ENCODE results near the gene MAL.

Gene MAL

DNA sequence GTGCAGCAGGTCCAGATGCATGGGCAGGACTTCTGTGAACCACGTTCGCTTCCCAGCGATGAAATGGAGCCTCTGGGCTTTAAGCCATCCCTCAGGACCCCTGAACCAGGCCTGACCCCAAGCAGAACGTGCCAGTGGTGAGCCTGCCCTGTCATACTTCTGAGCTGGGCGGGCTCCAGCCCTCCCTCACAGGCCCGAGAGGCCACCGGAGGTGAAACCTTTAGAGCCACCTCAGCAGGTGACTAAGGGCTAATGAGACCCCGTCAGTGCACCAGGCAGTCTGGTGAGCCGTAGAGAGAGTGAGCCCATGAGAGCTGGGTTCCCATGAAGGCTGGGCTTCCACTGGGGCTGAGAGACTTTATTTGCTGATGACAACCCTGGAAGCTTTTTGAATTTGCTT, 8.9 kb upstream of the MAL start:
- DNase-seq (ENCODE audit: low spot score) = no peak

DNA sequence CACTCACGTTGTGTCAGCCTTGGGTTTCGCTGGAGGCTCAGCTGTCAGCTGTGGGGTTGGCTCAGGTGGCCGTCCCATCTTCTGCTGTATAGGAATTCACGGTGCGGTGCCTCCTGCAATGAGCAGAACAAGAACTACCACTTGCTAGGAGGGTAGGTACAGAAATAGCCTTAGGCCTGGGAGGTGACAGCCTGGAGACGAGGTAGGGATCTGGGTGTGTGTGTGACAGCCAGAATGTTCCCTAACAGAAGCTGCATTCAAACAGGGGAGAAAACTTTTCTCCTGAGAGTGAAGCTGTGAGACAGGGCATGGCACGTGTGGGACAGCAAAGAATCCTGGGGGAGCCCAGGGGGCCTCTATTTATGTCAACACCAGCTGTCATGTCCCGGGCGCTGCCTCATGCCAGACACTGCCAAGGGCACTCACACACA, 8.4 kb upstream of the MAL start:
- no peak for DNase-seq (ENCODE audit: low spot score)

DNA sequence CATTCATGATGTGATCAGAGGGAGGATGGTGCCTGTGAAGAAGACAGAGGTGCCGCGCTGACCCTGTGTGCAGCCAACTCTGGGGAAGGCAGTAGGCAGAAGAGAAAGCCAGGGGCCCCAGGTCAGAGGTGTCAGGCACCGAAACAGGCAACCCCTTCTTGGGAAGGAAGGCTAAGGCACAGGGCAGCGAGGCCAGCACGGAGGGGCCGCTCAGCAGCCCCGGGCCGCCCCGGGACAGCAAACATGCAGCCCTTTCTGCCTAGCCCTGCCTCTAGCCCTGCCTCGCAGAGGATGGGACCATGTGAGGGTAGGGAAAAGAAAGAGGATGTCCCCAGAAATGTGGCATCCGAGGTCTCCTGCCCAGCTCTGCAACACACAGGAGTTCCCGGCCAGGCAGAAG, 7.7 kb upstream of the MAL start:
- DNase-seq (ENCODE audit: low spot score) = no peak

DNA sequence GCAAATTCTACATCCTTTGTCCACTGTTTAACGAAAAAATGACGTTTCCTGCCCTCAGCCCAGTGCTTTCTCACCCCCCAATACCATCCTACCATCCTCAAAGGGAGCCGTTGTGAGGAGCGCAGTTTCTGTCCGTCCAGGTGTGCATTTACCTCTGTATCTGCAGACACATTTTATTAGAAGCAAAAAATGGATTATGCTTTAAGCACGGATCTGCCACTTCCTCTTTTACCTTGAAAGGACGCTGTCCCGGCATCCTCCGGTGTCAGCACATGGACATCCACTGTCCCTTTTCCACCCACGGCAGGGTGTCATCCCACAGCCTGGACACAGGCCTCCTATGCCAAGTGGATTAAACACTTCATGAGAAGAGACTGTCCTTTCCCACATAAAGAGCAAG, 7.2 kb upstream of the MAL start:
- no peak for DNase-seq (ENCODE audit: low spot score)

DNA sequence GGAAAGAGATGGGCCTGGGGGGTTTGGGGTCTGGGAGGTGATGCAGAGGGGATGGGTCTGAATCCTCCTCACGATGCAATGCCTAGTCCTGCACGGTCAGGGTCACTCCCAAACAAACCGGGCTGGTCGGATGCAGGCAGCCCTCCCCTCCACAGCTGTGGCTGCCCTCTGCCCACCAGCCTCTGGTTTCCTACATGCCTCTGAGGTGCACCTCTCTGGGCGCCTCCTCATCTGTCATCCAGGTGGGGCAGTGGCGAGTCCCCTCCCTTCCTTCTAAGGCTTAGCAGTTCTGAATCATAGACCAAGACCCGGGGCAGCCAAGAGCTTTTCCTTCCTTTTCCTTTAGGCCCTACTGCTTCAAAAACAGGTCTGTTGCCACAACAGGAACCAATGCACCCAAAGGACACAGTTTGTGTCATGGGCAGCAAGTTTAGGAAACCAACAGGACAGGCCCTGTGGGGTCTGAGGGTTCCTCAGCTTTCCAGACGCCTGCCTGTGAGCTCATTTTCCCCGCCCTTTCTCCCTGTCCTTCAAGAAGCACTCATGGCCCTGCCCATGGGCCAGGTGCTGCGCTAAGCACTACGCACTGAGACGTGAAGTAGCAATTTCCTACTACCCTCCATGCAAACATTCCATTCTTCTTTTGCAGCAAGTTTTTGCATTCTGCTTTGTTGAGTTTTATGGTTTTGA, 6.5 kb upstream of the MAL start:
- DNase-seq (ENCODE audit: low spot score) = no peak

DNA sequence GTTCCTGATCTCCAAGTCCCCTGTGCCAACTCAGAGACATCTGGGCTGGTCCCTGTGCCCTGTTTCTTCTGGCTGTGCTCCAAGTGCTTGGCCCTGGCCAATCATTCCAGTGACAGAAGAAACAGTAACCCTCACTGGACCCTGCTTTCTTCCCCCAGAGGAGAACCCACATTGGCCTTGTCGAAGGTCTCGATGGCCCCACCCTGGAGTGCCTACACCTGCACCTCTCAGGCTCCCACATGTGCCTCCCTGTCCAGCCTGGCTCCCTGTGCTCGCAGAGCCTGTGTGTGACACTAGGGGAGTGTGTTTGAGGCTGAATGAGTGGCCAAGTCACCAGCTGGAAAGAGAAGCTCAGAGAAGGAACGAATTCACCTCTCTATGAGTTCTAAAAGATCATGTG, 5.9 kb upstream of the MAL start:
- no peak for DNase-seq (ENCODE audit: low spot score)

DNA sequence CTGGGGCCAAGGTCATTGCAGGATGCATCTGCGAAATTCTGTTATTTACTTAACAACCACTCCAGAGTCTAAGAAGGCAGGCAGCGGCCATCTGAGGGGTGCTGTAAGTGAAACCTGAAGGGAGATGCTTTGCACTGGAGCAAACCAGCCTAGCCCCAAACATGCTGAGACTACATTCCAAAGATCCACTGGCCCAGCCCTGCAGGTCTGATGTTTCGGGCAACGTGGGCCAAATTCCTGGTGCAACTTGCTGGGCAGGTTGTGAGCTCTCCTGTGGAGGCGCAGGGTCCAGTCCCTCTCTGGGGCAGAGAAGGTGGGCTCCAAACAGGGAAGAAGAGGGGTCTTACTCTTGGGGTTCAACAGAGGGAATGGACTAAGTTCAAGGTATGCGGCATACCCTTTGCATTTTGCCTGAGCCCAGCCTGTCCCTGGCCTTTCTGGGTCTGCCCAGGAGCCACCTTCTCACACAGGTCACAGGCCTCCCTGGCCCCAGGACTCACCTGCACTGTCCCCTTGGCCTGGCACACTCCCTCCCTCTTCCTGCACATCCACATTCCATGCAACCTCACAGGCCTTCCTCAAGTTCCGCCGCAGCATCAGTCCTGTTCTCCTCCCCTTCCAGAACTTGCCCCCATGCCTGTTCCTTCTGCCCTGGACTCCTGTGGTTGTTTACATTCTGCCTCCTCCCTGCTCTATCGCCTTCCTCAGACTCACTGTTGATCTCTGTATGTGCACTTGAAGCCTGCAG, 5.1 kb upstream of the MAL start:
- DNase-seq (ENCODE audit: low spot score) = no peak

DNA sequence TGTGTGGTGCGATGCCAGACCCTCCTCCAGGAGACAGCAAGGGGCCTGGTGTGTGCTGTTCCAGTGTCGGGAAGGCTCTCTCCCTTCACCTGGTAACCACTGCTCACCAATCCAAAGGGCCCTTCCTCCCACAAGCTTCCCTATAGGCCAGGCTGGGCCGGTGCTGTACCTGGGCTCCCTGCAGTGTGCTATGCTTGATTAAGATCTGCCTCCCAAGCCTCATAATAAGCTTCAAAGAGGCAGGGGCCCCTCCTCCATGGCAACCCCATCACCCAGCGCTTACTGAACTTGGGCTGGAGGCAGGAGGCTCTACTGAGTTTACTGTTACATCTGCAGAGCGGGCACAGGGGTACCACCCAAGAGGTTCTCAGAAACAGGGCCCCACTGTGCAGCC, 4.5 kb upstream of the MAL start:
- no peak for DNase-seq (ENCODE audit: low spot score)

DNA sequence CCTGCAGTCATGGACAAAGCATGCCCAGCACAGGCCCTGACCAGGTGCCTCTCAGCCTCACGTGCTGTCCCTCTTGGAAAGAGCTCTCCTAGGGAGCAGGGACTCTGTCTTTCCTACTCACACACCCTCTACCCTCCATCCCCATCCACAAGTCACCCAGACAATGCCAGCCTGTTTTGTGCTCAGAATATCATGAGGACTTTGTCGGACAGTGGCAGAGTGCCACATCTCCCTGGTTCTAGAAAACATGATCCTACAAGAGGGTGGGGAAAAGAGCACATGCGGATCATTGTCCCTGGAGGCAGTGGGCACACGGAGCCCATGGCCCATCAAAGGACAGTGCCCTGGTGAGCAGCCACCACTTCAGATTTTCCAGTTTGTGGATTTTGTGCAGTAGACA, 3.7 kb upstream of the MAL start:
- no peak for DNase-seq (ENCODE audit: low spot score)

DNA sequence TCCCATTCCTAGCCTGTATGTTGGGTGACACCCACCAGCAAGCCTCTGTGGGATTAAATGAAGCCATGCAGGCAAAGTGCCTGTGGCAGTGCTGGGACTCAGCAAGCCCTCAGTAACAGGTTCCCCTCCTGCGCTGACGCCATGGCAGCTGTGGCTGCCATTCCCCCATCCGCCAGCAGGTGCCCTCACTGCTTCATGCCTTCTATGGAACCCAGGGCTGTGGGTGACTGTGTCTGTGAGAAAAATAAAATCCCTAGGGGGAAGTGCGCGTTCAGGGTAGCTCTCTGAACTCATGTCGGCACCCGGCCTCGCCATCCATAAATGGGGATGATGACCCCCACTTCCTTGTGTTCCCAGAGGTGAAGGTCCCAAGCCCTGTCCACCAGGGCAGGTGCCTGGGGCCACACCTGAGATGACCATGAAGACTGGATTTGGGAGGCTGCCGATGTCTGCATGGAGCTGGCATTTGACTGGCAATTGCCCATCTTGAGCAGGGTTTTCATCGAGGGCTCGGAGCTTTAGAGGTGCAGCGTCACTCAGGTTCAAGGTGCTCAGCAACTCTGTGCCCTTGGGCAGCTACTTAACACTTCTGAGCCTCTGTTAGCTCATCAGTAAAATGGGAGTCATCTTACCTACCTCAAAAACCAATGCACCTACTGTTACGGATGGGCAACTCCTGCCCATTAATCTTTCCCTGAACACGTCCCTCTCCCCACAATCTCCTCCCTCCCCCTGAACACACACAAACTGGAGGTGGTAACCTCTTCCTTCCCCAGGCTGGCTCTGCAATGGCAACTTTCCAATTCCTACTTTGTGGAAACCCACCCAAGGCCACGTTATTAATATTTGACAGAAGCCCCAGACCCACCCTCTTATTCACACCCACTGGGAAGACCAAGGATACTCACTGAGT, 2.9 kb upstream of the MAL start:
- DNase-seq (ENCODE audit: low spot score) = peak; percentile 89

DNA sequence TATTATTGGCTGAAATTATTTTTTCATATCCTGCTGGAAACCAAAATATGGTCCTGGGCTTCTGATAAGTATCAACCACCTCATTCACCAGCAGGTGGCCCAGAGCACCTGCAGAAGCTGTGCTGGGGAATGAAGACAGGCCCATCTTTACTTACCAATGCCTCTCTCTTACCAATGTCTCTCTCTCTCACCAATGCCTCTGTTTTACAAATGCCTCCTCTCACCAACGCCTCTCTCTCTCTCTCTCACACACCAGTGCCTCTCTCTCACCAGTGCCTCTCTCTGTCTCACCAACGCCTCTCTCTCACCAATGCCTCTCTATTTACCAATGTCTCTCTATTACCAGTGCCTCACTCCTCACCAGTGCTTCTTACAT, 2.3 kb upstream of the MAL start:
- DNase-seq (ENCODE audit: low spot score) = no peak

DNA sequence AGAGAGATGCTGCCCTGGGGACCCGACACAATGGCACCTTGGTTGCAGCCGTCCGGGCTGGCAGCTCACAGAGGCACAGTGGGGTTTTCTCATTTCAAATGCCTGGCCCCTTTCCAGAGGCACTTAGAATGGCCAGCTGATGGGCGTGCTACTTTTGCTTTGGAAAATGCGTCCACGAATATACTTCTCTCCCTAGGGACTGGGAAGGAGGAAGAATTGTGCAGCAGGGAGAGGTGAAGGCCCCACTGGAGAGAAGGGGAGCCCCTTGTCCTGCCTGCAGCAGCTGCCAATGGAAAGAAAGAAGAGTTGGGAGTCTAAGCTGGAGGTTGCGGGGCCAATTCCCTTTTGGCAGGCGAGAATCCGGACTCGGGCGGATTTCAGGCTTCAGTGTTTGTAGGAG, 1.1 kb upstream of the MAL start:
- no peak for DNase-seq (ENCODE audit: low spot score)

DNA sequence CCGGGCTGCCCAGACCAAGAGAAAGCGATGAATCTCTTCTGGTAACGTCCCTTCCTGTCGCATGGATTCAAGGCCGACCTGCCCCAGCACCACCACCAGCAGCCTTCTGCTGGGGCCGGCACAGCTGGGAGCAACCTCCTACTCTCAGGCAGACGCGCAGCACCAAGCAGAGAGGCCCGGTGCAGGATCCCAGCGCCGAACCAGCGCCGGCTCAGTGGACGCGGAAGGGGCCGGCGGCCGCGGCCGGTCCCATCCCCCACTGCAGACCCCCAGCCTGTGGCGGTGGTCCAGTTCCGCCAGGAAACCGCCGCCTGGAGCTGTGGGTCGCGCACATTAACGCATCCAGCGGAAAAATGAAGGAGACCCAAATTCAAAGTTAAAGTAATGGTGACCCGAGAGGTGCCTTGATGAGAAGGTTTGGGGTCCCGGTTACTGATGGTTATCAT, 525 bp upstream of the MAL start:
- no peak for DNase-seq (ENCODE audit: low spot score)

DNA sequence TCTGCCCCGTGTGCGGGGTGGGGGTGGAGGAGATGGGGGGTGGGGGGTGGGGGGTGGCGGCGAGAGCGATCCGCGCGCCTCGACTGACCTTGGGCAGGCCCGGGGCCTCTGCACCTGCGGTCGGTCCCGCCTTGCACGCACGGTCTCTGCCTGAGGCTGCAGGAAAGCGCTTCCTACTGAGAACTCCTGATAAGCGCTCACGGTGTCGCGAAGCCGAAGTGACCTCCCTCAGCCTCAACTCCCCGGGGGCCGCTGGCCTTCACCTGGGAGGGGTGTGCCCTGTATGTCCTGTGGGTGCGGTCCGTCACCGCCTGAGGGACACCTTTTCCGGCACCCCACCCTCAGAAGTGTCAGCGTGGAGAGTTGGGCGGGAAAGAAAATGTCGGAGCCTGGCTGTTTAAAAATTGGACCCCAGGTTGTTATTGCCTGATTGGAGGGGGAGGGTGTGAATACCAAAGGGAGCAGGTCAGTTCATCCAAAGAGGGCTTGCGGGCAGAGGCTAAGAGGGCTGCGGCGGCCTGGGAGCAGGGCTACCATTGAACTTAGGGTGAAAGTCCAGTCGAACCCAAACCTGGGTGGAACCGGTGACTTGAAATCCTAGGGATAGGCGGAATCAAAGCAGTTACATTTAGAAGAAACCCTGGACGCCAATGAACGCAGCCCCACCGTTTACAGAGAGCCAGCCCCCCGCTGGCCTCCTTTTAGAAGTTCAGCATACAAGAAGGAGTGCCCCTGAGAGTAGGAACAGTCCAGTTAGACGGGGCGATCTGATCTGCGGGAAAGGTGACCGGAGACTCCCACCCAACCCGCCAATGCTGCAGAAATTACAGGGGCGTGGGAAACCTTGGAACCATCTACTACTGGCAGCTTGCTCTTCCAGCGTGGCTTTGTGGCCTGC, 1.2 kb downstream of the MAL start:
- DNase-seq (ENCODE audit: low spot score) = no peak

DNA sequence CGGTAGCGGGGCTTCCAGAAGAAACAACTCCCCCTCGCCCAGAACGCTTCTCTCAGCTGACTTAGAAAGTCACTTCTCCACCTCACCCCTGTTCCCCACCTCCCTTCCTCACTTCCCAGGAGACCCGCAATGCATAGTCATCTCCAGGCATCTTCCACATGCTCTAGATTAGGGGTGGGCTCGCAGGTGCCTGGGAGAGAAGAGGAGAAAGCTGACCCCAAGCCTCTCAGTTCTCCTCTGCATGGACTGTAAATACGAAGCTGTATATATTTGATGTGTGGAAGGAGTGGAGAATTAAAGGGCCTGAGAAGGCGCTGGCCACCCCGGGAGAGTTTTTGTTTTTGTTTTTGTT, 1.8 kb downstream of the MAL start:
- DNase-seq (ENCODE audit: low spot score) = no peak

DNA sequence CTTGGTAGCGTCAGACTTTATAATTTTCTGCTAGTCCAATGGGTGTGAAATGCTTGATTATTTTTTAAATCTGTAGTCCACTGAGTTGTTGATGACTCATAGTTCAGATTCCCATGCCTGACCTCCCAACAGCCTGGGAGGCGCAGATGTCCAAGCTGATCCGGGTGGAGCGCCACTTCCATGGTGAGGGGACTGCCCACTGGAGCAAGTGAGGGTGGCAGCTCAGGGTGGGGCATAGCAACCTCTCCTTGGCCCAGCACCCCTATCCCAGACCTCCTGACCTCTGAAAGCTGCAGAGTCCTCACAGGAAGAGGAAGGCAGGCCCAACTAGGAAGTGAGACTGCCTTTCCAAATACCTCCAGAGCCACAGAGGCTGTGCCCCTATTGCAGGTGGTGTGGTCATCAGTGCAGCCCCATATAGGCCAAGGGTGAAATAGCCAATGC, 4.4 kb downstream of the MAL start:
- no peak for DNase-seq (ENCODE audit: low spot score)

DNA sequence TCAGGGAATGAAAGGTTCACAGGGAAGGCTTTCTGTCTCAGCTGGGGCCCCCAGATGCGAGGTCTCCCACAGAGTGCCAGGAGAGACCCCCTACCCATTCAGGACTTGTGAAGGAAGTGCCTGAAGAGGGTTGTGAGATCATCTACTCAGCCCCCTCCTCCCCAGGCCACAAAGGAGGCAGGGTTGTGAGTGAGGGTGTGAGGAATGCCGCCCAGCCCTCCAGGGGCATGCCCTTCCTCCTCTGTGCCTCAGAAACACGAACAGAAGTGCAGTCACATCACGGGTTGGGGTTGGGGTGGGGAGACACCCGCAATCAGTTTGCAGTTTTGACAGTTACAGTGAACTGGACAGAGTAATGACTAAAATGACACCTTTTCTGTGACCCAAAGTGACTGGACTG, 5.0 kb downstream of the MAL start:
- DNase-seq (ENCODE audit: low spot score) = no peak

DNA sequence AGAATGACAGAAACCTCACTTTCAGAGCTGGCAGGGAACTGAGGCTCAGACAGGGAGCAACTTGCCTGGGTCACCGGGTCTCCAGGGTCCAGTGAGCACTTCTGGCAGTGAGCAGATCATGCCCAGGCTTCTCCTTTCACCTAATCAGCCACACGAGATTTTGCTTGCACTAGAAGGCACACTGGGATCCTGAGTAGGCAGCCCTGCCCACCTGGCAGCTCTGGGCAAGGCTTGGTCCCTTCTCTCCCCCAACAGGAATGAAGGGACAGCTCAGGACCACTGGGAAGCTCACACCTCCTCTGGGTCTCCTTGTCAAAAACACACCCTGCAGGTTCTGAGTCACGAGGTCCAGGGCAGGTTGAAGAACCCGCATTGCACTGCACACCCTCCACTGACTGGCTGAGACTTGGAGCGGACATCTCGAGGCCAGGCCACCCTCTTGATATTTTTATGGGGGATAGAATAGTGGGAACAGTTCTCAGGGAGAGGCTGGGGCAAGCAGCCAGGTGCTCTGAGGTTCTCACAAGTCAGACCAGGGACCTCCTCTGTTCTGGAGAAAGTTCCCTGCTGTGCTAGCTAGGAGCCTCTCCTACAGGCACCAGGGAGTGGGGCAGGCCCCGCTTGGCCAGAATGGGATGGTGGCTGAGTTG, 5.7 kb downstream of the MAL start:
- no peak for DNase-seq (ENCODE audit: low spot score)

DNA sequence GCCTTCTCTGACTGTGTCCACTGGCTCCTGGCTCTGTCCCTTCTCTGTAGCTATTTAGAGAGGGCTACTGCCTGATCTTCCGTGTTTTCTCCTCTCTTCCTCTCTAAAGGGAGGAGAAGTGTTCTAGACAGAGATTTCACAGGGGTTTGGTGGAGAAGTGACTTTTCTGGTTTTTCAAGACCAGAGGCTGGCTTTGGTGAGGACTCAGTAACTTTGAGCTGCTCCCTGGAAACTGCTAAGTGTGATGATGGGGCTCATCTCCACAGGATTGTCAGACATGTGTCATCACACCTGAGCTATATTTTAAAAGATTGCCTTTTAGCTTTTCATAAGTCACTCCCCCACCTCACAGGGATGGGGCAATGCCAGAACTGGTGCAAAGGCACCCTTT, 6.2 kb downstream of the MAL start:
- no peak for DNase-seq (ENCODE audit: low spot score)

DNA sequence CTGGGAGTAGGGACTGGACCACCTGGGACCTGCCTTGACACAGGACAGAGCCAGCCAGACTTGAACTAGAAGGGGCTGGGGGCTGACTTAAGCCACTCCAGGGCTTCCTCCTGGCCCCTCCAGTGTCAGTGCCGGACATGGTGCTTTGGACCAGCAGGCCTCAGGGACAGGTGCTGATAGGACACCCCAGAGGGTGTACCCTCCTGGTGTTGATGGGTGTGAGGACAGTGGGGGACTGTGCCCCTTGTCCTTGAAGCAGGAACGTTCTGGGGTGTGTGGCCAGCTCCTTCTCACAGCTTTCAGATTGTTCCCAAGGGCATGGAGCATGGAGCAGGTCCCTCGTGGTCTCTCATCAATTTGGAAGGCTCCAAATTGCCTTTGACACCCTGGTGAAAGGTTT, 6.8 kb downstream of the MAL start:
- no peak for DNase-seq (ENCODE audit: low spot score)

DNA sequence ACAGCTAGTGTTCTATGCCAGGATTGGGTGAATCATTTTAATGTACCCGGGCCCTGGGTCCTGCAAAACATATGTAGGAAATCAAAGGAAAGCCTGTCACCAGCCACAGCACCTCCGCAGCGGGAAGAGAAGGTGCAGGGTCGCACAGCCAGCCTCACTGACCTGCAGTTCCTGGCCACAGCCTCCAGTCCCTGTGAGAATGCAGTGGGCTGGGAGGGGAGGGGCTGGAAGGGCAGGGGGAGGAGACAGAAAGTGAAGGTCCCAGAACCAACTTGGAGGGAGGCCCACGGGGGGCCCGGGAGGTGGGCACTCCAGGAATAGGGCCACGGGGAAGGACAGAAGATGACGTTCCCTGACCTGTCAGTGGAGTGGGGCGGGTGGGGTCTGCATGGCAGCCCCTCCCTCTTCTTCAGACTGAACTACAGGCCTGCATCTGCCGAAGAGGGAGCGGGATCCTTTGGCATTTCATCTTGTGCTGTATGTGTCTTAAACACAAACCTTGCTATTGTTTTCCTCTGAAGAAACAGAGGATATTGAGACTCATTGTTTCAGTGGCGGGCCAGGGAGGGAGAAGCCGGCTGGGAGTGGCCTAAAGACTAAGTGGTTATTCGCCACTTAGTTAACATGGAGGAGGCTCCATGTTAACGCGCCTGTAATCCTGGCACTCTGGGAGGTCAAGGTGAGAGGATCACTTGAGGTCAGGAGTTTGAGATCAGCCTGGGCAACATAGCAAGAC, 7.5 kb downstream of the MAL start:
- no peak for DNase-seq (ENCODE audit: low spot score)

Data from AG08396 (cell line).